T-helper 22 cell (primary cell): Measurements from ENCODE around the gene LEUTX.
"Not testable (repeated sequence)": the region's sequence is repeated elsewhere in the genome, so short reads cannot be mapped to it uniquely, and the experiment has no call there.

Experiments
- DNase-seq: peaks from one replicate; pipeline ENCODE4 v3.0.0-alpha.2; 2020; ENCODE audit warnings: low read depth

LEUTX gene

DNA sequence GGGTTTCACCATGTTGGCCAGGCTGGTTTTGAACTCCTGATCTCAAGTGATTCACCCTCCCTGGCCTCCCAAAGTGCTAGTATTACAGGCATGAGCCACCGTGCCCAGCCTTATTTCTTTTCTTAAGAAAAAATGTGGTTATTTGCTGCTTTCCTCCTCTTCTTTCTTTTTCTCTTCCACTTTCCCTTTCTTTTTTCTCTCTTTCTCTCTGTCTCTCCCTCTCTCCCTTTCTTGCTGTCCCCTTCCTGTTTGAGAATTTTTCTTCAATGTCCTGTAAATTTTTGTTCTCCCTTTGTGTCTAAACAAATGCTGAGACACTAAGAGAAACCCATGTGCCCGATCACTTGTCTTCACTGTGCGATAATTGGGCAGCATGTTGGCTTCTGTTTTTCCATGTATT, 2.2 kb downstream of the LEUTX start:
- no peak for DNase-seq

DNA sequence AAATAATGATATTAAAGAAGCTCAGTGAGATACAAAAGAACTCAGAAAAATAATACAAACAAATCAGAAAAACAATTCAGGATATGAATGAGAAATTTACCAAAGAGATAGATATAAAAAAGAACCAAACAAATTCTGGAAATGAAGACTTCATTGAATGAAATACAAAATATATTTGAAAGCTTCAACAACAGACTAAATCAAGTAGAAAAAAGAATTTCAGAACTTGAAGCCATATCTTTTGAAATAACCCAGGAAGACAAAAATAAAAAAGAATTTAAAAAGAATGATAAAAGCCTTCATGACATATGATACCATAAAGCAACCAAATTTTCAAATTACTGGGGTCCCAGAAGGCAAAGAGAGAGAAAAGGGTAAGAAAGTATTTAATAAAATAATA, 9.6 kb downstream of the LEUTX start:
- DNase-seq: no peak

DNA sequence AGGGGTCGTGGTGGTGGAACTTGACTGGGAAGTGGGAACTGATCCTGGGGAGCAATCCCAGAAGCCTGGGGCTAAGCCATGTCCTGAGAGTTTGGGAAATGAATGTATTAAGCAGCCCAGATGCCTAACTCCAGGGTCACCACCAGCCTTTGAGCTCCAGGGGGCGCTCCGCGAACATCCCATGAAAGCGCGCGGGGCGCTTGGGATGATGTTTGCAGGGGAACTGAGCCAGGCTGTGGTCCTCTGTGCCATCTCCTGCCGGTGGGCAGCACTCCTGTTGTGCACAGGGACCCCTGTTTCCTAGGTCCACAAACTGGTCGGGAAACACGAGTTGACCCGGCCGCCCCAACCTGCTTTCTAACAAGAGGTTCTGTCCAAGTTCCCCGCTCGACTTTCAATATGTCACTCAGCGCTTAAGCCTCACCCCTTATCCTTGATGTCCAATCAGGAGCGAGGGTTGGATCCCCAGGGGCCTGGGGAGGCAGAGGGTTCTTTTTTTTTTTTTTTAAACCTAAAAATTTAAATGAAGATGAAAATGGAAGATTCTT, 14.4 kb downstream of the LEUTX start:
- peak; percentile 25 for DNase-seq

DNA sequence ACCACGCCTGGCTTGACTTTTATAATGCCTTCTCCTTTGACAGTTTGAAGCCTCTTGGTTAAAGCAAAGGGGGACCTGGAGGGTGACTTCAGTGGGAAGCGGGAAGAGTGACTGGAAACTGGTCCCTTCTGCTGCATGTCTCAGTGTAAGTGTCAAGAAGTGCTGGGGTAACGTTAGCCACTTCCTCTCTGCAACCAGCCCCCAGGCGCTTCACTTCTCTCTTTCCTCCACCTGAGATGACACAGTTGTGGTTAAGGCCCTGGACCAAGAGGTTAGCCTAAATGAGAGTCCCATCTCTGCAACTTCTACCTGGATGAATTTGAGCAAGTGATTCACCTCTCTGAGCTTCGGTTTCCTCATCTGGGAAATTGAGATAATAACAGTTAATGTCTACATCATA, 16.3 kb downstream of the LEUTX start:
- DNase-seq: no peak

DNA sequence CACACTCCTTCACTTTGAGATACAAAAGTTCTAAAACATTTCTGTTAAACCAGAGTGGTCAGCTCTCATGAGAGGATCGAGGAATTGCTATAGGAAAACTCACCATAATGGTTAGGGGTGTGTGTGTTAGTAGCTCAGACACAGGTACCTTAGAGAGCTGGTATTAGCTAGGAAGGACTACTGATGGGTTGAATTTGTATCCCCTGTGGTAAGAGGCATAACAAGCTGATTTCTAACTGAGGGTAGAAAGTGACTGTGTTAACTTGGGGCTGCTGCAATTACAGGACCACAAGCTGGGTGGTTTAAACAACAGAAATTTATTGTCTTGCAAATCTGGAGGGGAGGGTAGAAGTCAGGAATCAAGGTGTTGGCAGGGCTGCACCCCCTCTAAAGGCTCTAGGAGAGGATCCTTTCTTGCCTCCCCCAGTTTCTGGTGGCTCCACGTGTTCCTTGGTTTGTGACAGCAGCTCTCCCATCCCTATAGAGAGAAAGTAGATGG, 17.4 kb downstream of the LEUTX start:
- DNase-seq: no peak

DNA sequence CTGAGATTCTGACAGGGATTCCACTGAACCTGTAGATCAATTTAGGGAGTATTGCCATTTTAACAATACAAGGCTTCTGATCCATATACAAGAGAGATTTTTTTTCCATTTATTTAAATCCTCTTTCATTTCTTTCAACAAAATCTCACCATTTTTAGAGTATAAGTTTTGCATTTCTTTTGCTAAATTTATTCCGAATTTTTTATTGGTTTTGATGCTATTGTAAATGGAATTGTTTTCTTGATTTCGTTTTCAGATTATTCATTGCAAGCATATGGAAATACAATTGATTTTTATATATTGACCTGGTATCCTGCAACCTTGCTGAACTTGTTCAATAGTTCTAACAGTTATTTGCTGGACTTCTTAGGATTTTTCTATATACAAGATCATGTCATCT, 18.4 kb downstream of the LEUTX start:
- DNase-seq: no peak

DNA sequence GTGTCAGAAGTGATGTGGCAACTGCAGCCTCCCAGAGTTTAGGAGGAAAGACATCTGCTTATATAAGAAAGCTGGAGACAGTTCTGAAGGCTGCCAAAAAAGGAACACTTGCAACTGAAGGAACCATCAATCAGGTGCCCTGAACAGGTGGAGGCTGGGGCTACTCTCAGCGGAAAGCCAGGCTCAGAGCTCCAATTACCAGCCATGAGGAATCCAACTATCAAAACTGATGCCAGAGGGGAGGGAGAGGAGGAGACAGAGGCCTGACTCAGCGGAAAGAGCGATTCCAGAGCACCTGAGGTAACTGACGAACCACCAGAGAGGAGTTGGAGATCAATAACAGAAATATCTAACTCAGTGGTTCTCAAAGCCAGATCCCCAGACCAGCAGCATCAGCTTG, 24.3 kb downstream of the LEUTX start:
- DNase-seq: no peak

DNA sequence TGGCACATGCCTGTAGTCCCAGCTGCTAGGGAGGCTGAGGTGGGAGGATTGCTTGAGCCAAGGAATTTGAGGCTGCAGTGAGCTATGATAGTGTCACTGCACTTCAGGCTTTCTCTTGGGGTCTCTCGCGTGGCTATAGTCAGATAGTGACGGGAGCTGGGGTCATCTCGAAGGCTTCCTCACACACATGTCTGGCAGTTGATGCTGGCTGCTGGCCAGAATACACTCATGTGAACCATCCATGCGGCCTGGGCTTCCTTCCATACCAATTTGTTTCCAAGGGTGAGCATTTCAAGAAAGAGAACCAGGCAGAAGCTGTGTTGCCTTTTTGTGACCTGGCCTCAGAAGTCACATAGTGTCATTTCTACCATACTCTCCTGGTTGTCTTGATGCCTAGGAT, 26.4 kb downstream of the LEUTX start:
- DNase-seq: no peak

DNA sequence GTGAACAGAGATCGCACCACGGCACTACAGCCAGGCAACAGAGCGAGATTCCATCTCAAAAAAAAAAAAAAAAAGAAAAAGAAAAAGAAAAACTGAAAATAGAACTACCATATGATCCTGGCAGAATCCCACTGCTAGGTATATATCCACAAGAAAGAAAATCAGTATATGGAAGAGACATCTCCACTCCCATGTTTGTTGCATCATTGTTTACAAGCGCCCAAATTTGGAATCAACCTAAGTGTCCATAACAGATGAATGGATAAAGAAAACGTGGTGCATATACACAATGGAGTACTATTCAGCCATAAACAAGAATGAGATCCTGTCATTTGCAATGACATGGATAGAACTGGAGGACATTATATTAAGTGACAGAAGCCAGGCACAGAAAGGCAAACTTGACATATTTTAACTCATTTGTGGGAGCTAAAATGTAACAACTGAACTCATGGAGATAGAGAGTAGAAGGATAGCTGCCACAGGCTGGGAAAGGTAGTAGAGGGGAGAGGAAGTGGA, 29.3 kb downstream of the LEUTX start:
- DNase-seq: no peak

DNA sequence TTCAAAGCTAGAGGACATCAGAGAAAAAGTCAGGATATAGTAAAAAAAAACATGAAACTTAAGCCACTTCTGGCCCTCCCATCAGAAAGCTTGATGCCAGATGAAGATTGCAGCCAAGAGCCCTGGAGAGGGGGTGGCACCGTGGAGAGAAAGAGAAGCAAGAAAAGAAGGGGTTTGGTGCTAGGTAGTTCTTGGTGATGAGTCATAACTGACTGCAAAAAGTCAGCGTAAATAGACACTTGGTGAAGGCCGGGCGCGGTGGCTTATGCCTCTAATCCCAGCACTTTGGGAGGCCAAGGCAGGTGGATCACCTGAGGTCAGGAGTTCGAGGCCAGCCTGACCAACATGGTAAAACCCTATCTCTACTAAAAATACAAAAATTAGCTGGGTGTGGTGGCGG, 30.0 kb downstream of the LEUTX start:
- not testable (repeated sequence) for DNase-seq

DNA sequence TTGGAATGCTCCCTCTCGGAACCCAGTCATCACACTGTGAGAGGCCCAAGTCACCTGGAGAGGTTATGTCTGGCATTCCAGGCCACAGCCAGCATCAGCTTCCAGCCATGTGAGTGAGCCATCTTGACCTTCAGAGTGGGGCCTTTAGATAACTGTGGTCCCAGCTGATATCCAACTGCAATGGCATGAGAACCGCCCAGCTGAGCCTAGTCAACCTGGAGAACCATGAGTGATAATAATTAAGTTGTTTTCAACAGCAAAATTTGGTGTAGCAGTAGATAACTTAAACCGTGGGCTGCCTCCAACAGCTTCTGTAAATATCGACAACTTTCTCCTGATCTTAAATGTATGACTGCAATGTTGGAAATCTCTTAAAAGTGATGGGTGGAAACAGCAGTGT, 30.7 kb downstream of the LEUTX start:
- no peak for DNase-seq

DNA sequence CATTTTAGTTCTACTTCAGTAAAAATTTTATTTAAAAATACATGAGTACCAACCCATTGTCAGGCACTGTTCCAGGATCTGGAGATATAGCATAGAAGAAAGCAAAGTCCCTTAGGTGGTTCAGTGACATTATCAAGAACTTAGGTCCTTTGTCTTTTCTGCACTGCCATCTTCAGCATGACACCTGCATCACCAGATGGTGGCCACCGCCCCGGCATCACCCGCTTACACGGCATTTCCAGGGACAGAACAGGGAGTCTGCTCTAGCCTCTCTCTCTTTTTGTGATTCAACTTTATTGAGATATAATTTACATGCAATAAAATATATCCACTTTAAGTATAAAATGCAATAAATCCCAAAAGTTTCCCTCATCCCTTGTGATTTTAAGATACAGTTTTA, 31.8 kb downstream of the LEUTX start:
- no peak for DNase-seq

DNA sequence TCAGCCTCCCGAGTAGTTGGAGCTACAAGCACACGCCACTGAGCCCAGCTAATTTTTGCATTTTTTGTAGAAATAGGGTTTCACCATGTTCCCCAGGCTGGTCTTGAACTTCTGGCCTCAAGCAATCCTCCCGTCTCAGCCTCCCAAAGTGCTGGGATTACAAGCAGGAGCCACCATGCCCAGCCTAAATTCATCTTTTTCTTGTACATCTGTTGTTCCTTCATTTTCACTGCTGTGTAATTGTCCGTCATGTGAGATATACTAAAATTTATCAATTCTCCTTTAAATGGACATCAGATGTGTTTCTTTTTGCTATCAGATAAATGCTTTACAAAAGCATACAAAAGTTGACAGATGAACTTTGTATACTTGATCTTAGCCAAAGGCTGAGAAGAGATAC, 32.4 kb downstream of the LEUTX start:
- DNase-seq: no peak

DNA sequence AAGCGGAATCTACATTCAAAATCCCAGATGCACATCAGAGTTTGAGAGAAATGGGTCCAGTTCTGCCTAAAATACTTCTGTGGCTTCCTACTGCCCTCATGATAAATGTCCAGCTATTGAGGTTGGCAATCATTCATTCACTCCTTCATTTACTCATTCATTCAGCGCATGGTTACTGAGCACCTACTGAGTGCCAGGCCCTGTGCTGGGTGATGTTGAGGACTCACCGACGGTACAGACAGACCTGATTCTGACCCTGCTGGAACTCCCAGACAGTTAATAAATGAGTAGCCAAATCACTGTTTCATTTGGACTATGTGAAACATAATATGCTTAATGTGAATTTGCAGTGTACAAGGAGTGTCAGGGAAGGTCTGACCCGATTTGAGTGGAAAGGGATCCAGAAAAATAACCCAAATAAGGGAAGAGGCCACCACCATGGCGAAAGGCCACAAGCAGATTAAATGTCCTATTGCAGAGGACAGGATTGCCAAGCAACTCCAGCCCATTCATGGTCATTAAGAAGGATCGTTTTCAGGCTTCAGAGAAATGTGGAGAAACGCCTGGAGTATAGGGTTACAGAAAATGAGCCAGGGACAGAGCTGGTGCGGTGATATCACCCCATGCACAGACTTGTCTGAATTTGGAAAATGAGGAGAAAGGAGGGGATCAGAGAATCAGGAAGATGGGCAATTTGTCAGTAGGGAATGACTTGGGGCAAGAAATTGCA, 34.8 kb downstream of the LEUTX start:
- DNase-seq: no peak

DNA sequence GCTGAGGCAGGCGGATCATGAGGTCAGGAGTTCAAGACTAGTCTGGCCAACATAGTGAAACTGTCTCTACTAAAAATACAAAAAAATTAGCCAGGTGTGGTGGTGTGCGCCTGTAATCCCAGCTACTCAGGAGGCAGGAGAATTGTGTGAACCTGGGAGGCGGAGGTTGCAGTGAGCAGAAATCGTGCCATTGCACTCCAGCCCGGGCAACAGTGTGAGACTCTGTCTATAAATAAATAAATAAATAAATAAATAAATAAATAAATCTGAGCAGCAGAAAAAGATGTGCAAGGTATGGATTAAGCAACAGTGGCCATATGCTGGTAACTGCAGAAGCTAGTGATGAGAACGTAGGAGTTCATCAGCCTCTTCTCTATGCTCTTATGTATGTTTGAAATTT, 35.5 kb downstream of the LEUTX start:
- DNase-seq: not testable (repeated sequence)

DNA sequence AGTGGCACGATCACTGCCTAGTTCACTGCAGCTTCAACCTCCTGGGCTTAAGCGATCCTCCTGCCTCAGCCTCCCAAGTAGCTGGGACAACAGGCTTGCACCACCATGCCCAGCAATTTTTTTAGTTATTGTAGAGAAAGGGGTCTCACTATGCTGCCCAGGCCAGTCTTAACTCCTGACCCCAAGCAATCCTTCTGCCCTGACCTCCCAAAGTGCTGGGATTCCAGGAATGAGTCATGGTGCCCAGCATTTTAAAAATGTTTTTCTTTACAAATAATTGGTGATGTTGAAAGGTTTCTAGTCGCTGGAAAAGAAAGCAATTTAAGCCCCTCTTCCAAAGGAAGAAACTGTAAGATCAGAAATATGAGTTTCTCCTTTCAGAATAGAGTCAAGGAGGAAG, 35.9 kb downstream of the LEUTX start:
- no peak for DNase-seq

DNA sequence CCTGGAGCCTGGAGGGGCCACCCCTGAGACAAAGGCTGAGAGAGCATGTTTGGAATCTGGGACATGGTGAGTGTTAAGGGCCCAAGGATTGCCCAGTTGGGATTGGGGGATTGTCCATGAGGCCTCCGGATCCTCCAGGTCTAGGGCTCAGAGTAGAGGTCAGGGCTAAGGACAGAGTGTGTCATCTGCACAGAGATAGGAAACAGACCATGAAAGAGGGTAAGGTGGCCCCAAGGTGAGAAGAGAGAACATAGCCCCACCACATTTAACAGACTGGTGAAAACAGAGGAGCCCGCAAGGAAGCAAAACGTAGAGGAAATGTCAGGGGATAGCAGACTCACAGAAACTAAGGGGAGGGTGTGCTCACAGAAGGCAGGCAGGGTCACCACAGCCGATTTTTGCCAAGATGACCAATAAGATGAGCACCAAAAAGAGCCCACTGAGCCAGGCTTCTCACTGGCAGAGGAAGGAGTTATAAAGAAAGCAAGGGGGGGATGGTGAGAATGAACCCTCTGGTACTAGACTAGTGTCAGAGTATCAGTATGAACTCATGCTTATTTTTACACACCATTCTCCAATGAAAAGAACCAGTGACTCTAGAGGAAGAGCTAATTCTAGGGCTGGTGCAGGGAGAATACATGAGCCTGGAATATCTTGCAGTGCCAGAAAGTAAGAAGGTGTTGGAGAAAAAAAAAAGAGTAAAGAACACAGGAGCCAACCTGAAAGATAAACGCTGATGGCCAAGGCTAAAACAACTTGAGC, 37.8 kb downstream of the LEUTX start:
- no peak for DNase-seq

DNA sequence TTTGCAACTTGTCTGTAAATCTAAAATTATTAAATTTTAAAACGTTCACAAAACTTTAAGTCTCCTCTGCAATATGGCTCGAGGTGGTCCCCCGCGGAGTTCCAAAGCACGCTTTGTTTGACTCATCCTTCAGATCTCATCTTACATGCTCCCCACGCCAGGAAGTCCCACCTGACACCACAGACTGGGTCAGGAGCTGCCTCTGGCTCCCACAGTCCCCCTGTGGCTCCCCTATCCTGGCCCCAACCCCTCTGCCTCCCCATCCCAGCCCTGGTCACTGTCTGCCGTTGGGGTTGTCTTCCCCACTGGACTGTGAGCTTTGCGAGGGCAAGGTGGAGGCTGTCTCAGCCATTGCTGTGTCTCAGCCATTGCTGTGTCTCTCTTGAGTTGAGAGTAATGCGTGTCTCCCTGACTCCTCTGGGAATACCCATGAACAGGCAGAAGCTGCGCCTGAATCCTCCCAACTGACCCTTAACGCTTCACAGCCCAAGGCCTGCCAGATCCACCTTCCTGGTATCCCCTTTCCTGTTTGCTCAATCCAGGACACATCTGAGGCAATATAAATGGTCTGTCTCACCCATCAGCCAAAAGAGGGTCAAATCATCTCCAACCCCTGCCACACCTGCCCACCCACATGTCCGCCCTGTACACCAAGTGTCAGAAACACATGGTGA, 39.4 kb downstream of the LEUTX start:
- DNase-seq: no peak

DNA sequence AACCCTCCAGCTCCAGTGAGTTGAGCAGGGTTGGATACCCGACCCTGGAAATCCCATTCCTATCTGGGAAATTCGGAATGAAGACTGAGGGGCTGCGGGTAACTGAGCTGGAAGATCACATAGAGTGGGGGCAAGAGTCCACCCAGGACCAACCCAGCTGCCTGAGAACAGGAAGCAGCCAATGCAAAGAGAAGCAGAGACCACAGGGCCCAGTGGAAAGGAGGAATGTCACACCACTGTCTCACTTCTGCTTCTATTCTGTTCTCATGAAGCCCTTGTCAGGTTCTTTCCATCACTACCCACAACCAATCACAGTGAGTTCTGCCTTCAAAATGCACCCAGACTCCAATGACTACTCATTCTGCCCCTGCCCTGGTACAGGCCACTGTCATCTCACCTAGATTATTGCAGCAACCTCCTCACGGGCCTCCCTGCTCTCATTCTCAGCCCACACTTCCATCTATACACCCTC, 40.0 kb downstream of the LEUTX start:
- DNase-seq: no peak

DNA sequence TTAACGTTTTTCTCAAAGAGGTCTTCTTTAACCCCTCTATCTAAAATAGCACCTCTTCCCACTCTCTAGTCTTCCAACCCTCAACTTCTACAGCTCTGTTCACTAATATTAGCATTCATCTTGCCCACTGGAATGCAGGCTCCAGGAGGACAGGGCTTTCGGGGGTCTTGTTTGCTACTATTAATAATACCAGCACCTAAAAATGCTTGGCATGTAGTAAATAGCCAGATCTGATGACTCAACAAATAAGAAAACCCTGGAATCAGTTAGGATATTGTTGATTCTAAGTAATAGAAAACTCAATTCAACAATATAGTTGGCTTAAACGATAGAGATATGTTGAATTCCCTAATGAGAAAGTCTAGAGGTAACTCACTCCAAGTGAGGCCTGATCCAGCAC, 41.1 kb downstream of the LEUTX start:
- no peak for DNase-seq

DNA sequence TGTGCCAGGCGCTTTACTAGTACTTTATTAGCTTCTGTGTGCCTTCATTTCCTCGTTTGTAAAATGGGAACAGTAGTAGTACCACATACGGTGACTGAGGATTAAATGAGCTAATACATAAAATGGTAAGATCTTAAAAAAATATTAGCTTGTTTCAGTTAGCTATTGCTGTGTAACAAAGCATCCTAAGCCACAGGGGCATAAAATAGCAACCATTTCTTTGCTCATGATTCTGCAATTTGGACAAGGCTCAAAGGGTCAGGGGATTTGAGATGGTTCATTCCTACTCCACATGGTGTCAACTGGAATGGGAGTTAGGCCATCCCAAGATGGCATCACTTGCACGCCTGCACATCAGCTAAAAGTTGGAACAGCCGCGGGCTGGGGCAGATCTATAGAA, 42.0 kb downstream of the LEUTX start:
- DNase-seq: no peak

DNA sequence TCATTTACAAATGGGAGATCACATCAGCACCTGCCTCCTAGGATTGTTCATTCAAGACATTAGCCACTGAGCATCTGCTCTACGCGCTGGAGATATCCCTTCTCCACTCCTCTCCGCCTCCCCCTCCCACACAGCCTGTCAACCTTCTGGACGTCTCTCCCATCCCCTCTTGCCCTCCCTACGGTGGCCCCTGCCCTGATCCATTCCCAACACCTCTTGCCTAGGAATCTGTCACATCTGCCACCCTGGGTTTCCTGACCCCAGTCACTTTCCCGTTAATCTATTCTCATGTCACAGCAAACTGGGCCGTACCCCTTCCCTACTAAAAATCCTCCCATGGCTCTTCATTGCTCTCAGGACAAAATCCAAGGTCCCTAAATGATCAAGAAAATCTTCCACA, 45.0 kb downstream of the LEUTX start:
- no peak for DNase-seq
